K562 (cell line): Measurements from ENCODE around the gene DYNC1H1. TPM values are rescaled to one million over a fixed set of nuclear protein-coding genes. Genes with fewer than 3 reads are reported as not detected.

ENCODE experiments used
- ATAC-seq: fragments of 200-7000 bp; cut with Tn5 transposase; 3 replicates; pipeline ENCODE4 v1.9.1; 2020; ENCODE audit warnings: moderate library complexity
- BruUV-seq: library from RNA; stranded (reverse); fragments of 400-500 nt; replicated peaks from 2 replicates; lab custom pipeline; 2021; lab: Mats Ljungman, UMichigan
- CTCF ChIA-PET: fragments of 300-600 bp; formaldehyde crosslinking; extraction: SDS; loops from one replicate; lab custom pipeline; 2021; ENCODE audit warnings: low intra/inter-chr PET ratio; lab: Yijun Ruan, JAX
- POLR2A ChIA-PET: fragments of 300-600, 350-650 bp; sonication (Branson Sonifier 250); formaldehyde crosslinking; extraction: SDS; loops from one replicate; lab custom pipeline; 2021; ENCODE audit warnings: antibody characterized with exemption, inconsistent platforms; lab: Yijun Ruan, JAX
- DNase-seq, 4 experiments: peaks; one replicate each; pipeline versions ENCODE4 v3.0.0 to v3.0.0-alpha.2; 2011 to 2018; ENCODE audit warnings: low spot score in 3 of 4, mixed read lengths in 3 of 4; ENCODE audit errors: extremely low read depth in 1 of 4
- FAIRE-seq: peaks from 2 replicates; lab custom pipeline; 2011; peaks lifted over from hg19 to GRCh38; lab: Jason Lieb, UNC
- H2AFZ ChIP-seq: 2 replicates; pipeline ENCODE4 v1.6.0; 2011; ENCODE audit warnings: low read depth, low read length, control low read depth, inconsistent platforms
- H3K27ac ChIP-seq: fragments of 200-600 bp; 3 replicates; pipeline ENCODE4 v1.8.0; 2011; ENCODE audit warnings: low read depth, mild to moderate bottlenecking, control low read depth, inconsistent platforms, low read length, moderate library complexity, mixed read lengths; ENCODE audit errors: extremely low read depth
- H3K27me3 ChIP-seq, 2 experiments: fragments of 300-600 bp in 1 of 2; 2 replicates in 1 of 2; 3 replicates in 1 of 2; pipeline versions ENCODE4 v1.6.0 to v1.8.0; 2011; ENCODE audit warnings: inconsistent platforms in 2 of 2, low read length in 2 of 2, mild to moderate bottlenecking in 1 of 2, mixed read lengths in 1 of 2, moderate library complexity in 1 of 2; ENCODE audit not compliant: control insufficient read depth in 2 of 2, insufficient read depth in 2 of 2
- H3K36me3 ChIP-seq: fragments of 300-600 bp; 3 replicates; pipeline ENCODE4 v1.8.0; 2011; ENCODE audit warnings: mild to moderate bottlenecking, low read length, inconsistent platforms; ENCODE audit not compliant: control insufficient read depth, insufficient read depth
- H3K4me1 ChIP-seq, 2 experiments: fragments of 200-600 bp in 1 of 2; replicated peaks in 1 of 2; 2 replicates in 1 of 2; 3 replicates in 1 of 2; pipeline versions ENCODE4 v1.5.1 to v1.8.0; 2011; ENCODE audit warnings: inconsistent platforms in 2 of 2, low read length in 2 of 2, mild to moderate bottlenecking in 1 of 2, mixed read lengths in 1 of 2, moderate library complexity in 1 of 2; ENCODE audit not compliant: control insufficient read depth in 2 of 2, insufficient read depth in 2 of 2
- H3K4me2 ChIP-seq: 2 replicates; pipeline ENCODE4 v1.6.1; 2011; ENCODE audit warnings: low read length, control low read depth, inconsistent platforms, mixed read lengths; ENCODE audit not compliant: insufficient read depth
- H3K4me3 ChIP-seq: fragments of 200-600 bp; sonication (generic), shearing (Covaris generic); 2 replicates; pipeline ENCODE4 v1.5.1; 2016; ENCODE audit warnings: control low read depth, inconsistent platforms
- H3K79me2 ChIP-seq: fragments of 200-600 bp; 3 replicates; pipeline ENCODE4 v1.8.0; 2011; ENCODE audit warnings: low read length, inconsistent platforms; ENCODE audit not compliant: control insufficient read depth, insufficient read depth
- H3K9ac ChIP-seq, 2 experiments: 2 replicates each; pipeline versions ENCODE4 v1.6.0 to v1.6.1; 2011; ENCODE audit warnings: low read depth in 2 of 2, low read length in 2 of 2, control low read depth in 1 of 2, inconsistent platforms in 1 of 2, mild to moderate bottlenecking in 1 of 2, mixed read lengths in 1 of 2; ENCODE audit not compliant: insufficient read depth in 1 of 2
- H3K9me1 ChIP-seq: one replicate; pipeline ENCODE4 v1.6.0; 2011; ENCODE audit warnings: inconsistent platforms, mild to moderate bottlenecking, low read length, moderate library complexity; ENCODE audit not compliant: control insufficient read depth, insufficient read depth
- H3K9me3 ChIP-seq: replicated peaks from 2 replicates; pipeline ENCODE4 v1.5.1; 2011; ENCODE audit warnings: low read depth, low read length, inconsistent platforms; ENCODE audit not compliant: control insufficient read depth, insufficient read depth
- H4K20me1 ChIP-seq: replicated peaks from 2 replicates; pipeline ENCODE4 v1.6.1; 2011; ENCODE audit warnings: low read length, inconsistent platforms, mixed read lengths; ENCODE audit not compliant: control insufficient read depth, insufficient read depth
- NEUROD1 ChIP-seq: fragments of 150-350 bp; IDR thresholded peaks from 2 replicates; pipeline ENCODE4 v1.6.1; 2014; ENCODE audit warnings: borderline replicate concordance, low read length, low read depth; ENCODE audit not compliant: partially characterized antibody
- NFXL1 ChIP-seq: fragments of 450-650 bp; formaldehyde crosslinking; IDR thresholded peaks from 2 replicates; pipeline ENCODE4 v1.4.0; 2021; ENCODE audit warnings: mild to moderate bottlenecking
- RCOR1 ChIP-seq, 2 experiments: IDR thresholded peaks; 2 replicates each; pipeline ENCODE4 v1.6.1; 2012; ENCODE audit warnings: low read depth in 2 of 2, low read length in 2 of 2, borderline replicate concordance in 1 of 2, improper control_type of control experiment in 1 of 2
- SMC3 ChIP-seq: conservative IDR thresholded peaks from 2 replicates; pipeline ENCODE4 v1.6.1; 2011; ENCODE audit warnings: low read depth, low read length, improper control_type of control experiment; ENCODE audit not compliant: insufficient read depth
- ZNF134 ChIP-seq: fragments of 250-450 bp; sonication (Bioruptor Pico); conservative IDR thresholded peaks from 2 replicates; pipeline ENCODE4 v1.4.0; 2020
- ZNF274 ChIP-seq: IDR thresholded peaks from 2 replicates; pipeline ENCODE4 v1.6.1; 2011; ENCODE audit warnings: low read depth, mild to moderate bottlenecking, low read length, moderate library complexity, borderline replicate concordance
- ZNF282 ChIP-seq: sonication (generic); formaldehyde crosslinking; IDR thresholded peaks from 2 replicates; pipeline ENCODE4 v1.8.1; 2023; ENCODE audit warnings: missing genetic modification reagents
- ZNF444 ChIP-seq: fragments of 250-450 bp; sonication (Bioruptor Pico); IDR thresholded peaks from 2 replicates; pipeline ENCODE4 v1.4.0; 2020; ENCODE audit warnings: mild to moderate bottlenecking, moderate library complexity
- WGBS: fragments of 100-300 bp; shearing (Covaris generic); methylation state at CpG from one replicate; pipeline ENCODE4 v1.1.6; 2016; ENCODE audit warnings: low coverage, mixed read lengths; ENCODE audit not compliant: insufficient coverage; ENCODE audit errors: missing lambda C conversion rate; 5-methylcytosine and 5-hydroxymethylcytosine counted together
- in situ Hi-C: fragments of 300-500 bp; cut with MboI; formaldehyde crosslinking; loops from 4 replicates; pipeline ENCODE4 v1.15.0; 2018; ENCODE audit warnings: inconsistent platforms, mixed read lengths
- intact Hi-C: fragments of 100-400 bp; cut with micrococcal nuclease; formaldehyde crosslinking; loops from 2 replicates; pipeline ENCODE4 v1.14.2; 2022
- polyA plus RNA-seq, 8 experiments: library from polyadenylated mRNA; depleted of rRNA in 4 of 8; stranded (reverse) in 5 of 8; unstranded in 3 of 8; fragments of >200 nt; fragmentation: Nextera tagmentation in 2 of 8; fragmentation: Illumina TruSeq in 1 of 8; extraction: Ambion mirVana in 2 of 8; extraction: Trizol in 1 of 8; gene quantifications; 2 replicates each; pipeline versions ENCODE4 v1.2.1 to v1.2.3, GENCODE V29; 2011 to 2014; ENCODE audit warnings: inconsistent platforms in 1 of 8, missing spikeins in 1 of 8
- total RNA-seq, 7 experiments: library from RNA; depleted of rRNA in 6 of 7; stranded (reverse); fragments of >200 nt in 6 of 7; fragmentation: Illumina TruSeq in 2 of 7; extraction: Trizol in 2 of 7; gene quantifications; 2 replicates each; pipeline versions ENCODE4 v1.2.1 to v1.2.3, GENCODE V29; 2011 to 2021; ENCODE audit warnings: low replicate concordance in 1 of 7
- TF ChIP-seq, protein P1 (sequence below), 2 experiments: fragments of 450-650 bp in 1 of 2; IDR thresholded peaks; 2 replicates each; pipeline ENCODE4 v1.6.1; 2011 to 2017; ENCODE audit warnings: low read depth in 2 of 2, antibody characterized with exemption in 1 of 2, borderline replicate concordance in 1 of 2, low read length in 1 of 2, mild to moderate bottlenecking in 1 of 2, mixed read lengths in 1 of 2; ENCODE audit not compliant: control insufficient read depth in 1 of 2

DYNC1H1 gene
- total and polyA plus RNA-seq, 9 of the 15 experiments (the other 6 are each of a cell fraction or from before 2014, with no cell fraction given) = 31.9 to 335 (median 115) TPM

DNA sequence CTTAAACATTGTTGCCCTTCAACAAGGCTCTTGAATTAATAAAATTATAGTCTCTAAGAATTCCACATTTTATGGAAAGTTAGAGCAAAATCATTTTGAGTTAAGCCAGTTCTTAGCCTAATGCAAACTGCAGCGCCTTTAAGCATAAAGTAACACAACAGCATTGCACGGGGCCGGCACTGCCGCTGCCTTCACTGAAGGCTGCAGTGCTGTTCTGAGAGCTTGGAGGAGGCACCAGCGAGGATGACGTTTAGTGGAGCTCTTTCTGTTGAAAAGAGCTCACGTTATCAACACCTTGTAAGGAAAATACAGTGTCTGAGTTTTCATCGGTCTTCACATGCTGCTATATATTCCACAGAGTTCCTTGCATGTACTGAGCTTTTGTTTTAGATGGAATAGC is 38.3 kb upstream of the DYNC1H1 start:
- ChIA-PET CTCF (interaction anchor here (0.7 kb wide), 1 partner anchor 1641 kb away, joined by 3 read pairs; no protein-coding TSS in a partner anchor), POLR2A (interaction anchor here (0.6 to 2.4 kb wide), 4 partner anchors 8 to 19 kb away, joined by 3 to 10 read pairs (median 4); no protein-coding TSS in a partner anchor)
- no TSS peak for BruUV-seq
- peak overlapping the region; percentile 29; the same call in 1 of the 3 replicates for H3K27ac ChIP-seq
- peak overlapping the region; percentile 10; the same call in 1 of the 2 replicates for H2AFZ ChIP-seq
- H3K9me3 ChIP-seq = no peaks in the 10 kb centered on the region
- H4K20me1 ChIP-seq = no peaks in the 10 kb centered on the region
- peaks cover 23 to 25% of the 10 kb centered on the region in 2 experiments; a peak in 4 of 5 replicates for H3K4me1 ChIP-seq
- in situ Hi-C loops (no loop called here), intact Hi-C loops (no loop called here)
- peak in 2 of 4 experiments; percentile 22 to 64 for DNase-seq
- H3K79me2 ChIP-seq = no peaks in the 10 kb centered on the region
- H3K4me3 ChIP-seq = no peak overlapping the region
- WGBS = 5% methylated on average over 8 of the region's 8 CpGs
- H3K9me1 ChIP-seq = no peaks in the 10 kb centered on the region
- H3K36me3 ChIP-seq = peaks cover 38% of the 10 kb centered on the region; the same call in 2 of the 3 replicates
- no peak overlapping the region; a peak in 1 of 4 replicates for H3K9ac ChIP-seq
- peak; percentile 48 for FAIRE-seq
- ATAC-seq = peak; percentile 73
- no peak for TF ChIP-seq ZNF274
- no peak for TF ChIP-seq ZNF134
- TF ChIP-seq ZNF282 (CRISPR knock-in tag) = no peak
- no peak for TF ChIP-seq SMC3
- no peak for TF ChIP-seq NEUROD1
- TF ChIP-seq ZNF444 (CRISPR knock-in tag) = no peak
- TF ChIP-seq, protein P1, sequence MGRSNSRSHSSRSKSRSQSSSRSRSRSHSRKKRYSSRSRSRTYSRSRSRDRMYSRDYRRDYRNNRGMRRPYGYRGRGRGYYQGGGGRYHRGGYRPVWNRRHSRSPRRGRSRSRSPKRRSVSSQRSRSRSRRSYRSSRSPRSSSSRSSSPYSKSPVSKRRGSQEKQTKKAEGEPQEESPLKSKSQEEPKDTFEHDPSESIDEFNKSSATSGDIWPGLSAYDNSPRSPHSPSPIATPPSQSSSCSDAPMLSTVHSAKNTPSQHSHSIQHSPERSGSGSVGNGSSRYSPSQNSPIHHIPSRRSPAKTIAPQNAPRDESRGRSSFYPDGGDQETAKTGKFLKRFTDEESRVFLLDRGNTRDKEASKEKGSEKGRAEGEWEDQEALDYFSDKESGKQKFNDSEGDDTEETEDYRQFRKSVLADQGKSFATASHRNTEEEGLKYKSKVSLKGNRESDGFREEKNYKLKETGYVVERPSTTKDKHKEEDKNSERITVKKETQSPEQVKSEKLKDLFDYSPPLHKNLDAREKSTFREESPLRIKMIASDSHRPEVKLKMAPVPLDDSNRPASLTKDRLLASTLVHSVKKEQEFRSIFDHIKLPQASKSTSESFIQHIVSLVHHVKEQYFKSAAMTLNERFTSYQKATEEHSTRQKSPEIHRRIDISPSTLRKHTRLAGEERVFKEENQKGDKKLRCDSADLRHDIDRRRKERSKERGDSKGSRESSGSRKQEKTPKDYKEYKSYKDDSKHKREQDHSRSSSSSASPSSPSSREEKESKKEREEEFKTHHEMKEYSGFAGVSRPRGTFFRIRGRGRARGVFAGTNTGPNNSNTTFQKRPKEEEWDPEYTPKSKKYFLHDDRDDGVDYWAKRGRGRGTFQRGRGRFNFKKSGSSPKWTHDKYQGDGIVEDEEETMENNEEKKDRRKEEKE (IDR thresholded peaks at IDR 0.05; ENCODE audit: borderline replicate concordance in 1 of 2, control insufficient read depth in 1 of 2, low read depth in 2 of 2, low read length in 1 of 2) = no peak
- no peak for TF ChIP-seq RCOR1 (IDR thresholded peaks at IDR 0.05; ENCODE audit: borderline replicate concordance in 1 of 2, low read depth in 2 of 2, low read length in 2 of 2)
- no peak for TF ChIP-seq NFXL1 (CRISPR knock-in tag)
- no peaks in the 10 kb centered on the region for H3K27me3 ChIP-seq
- no peak overlapping the region for H3K4me2 ChIP-seq
